GM23338 (cell line): Measurements from ENCODE around the gene DUSP10. TPM values are rescaled to one million over a fixed set of nuclear protein-coding genes. Genes with fewer than 3 reads are reported as not detected.
A peak's percentile ranks its signal among the peaks of the same experiment; 100 is the strongest.

Experiments used
- ATAC-seq: fragments of 200-7000 bp; cut with Tn5 transposase; 3 replicates; pipeline ENCODE4 v1.9.1; 2020
- DNase-seq: peaks from one replicate; pipeline ENCODE4 v3.0.0-alpha.2; 2015; ENCODE audit warnings: low spot score
- H2AFZ ChIP-seq: fragments of 200-600 bp; sonication (generic); 2 replicates; pipeline ENCODE4 v1.8.0; 2016; ENCODE audit warnings: antibody characterized with exemption, mild to moderate bottlenecking, moderate library complexity
- H3F3A ChIP-seq: fragments of 200-600 bp; sonication (generic); replicated peaks from 2 replicates; pipeline ENCODE4 v1.8.0; 2017; ENCODE audit warnings: antibody characterized with exemption, mixed run types, low read depth
- H3K27ac ChIP-seq: fragments of 200-600 bp; sonication (generic); 2 replicates; pipeline ENCODE4 v1.6.1; 2016; ENCODE audit warnings: low read depth
- H3K27me3 ChIP-seq: fragments of 200-600 bp; sonication (generic); 2 replicates; pipeline ENCODE4 v1.8.0; 2016; ENCODE audit warnings: mild to moderate bottlenecking, mixed run types, moderate library complexity; ENCODE audit not compliant: insufficient read depth
- H3K36me3 ChIP-seq: fragments of 200-600 bp; sonication (generic); 2 replicates; pipeline ENCODE4 v1.8.0; 2016; ENCODE audit warnings: mild to moderate bottlenecking; ENCODE audit not compliant: insufficient read depth
- H3K4me1 ChIP-seq: fragments of 200-600 bp; sonication (generic); 2 replicates; pipeline ENCODE4 v1.8.0; 2016; ENCODE audit warnings: mild to moderate bottlenecking, moderate library complexity; ENCODE audit not compliant: insufficient read depth
- H3K4me2 ChIP-seq: fragments of 200-600 bp; sonication (generic); 2 replicates; pipeline ENCODE4 v1.7.1; 2017; ENCODE audit warnings: mixed run types
- H3K4me3 ChIP-seq: fragments of 200-600 bp; sonication (generic); 2 replicates; pipeline ENCODE4 v1.6.1; 2016; ENCODE audit warnings: mixed run types
- H3K79me2 ChIP-seq: fragments of 200-600 bp; sonication (generic); replicated peaks from 2 replicates; pipeline ENCODE4 v1.8.0; 2017; ENCODE audit warnings: mild to moderate bottlenecking; ENCODE audit not compliant: insufficient read depth
- H3K9me2 ChIP-seq: fragments of 200-600 bp; sonication (generic); 2 replicates; pipeline ENCODE4 v1.8.0; 2017; ENCODE audit not compliant: insufficient read depth
- H4K20me1 ChIP-seq: fragments of 200-600 bp; sonication (generic); replicated peaks from 2 replicates; pipeline ENCODE4 v1.8.0; 2017; ENCODE audit warnings: mild to moderate bottlenecking; ENCODE audit not compliant: insufficient read depth
- H3K27ac Mint-ChIP-seq: 2 replicates; pipeline ENCODE4 v1.8.0; 2020; ENCODE audit warnings: inconsistent platforms, mild to moderate bottlenecking, moderate library complexity, mixed read lengths
- H3K27me3 Mint-ChIP-seq: 3 replicates; pipeline ENCODE4 v1.8.0; 2022; ENCODE audit warnings: low read depth, mild to moderate bottlenecking, moderate library complexity, mixed read lengths, inconsistent platforms; ENCODE audit not compliant: insufficient read depth, poor library complexity
- H3K36me3 Mint-ChIP-seq: 3 replicates; pipeline ENCODE4 v1.8.0; 2021; ENCODE audit warnings: low read depth, mild to moderate bottlenecking, inconsistent platforms, moderate library complexity, mixed read lengths
- H3K4me1 Mint-ChIP-seq: 3 replicates; pipeline ENCODE4 v1.8.0; 2020; ENCODE audit warnings: mild to moderate bottlenecking, inconsistent platforms, mixed read lengths
- H3K4me3 Mint-ChIP-seq: 3 replicates; pipeline ENCODE4 v1.8.0; 2021; ENCODE audit warnings: moderate library complexity, mild to moderate bottlenecking, inconsistent platforms, mixed read lengths
- H3K9me3 Mint-ChIP-seq: 3 replicates; pipeline ENCODE4 v1.8.0; 2020; ENCODE audit warnings: moderate library complexity, mild to moderate bottlenecking, inconsistent platforms, mixed read lengths
- CREB1 ChIP-seq: fragments of 250-450 bp; sonication (Bioruptor Pico); IDR thresholded peaks from 2 replicates; pipeline ENCODE4 v1.5.0; 2020; ENCODE audit warnings: low read depth, mild to moderate bottlenecking, moderate library complexity
- ETS1 ChIP-seq: IDR thresholded peaks from 2 replicates; pipeline ENCODE4 v1.6.1; 2016; ENCODE audit warnings: antibody characterized with exemption
- EZH2 ChIP-seq: fragments of 200-600 bp; sonication (generic); IDR thresholded peaks from one replicate; pipeline ENCODE4 v1.8.0; 2017; ENCODE audit warnings: antibody characterized with exemption, mild to moderate bottlenecking, low read depth; ENCODE audit not compliant: unreplicated experiment
- JUNB ChIP-seq: IDR thresholded peaks from one replicate; pipeline ENCODE4 v1.6.1; 2016; ENCODE audit warnings: antibody characterized with exemption; ENCODE audit not compliant: unreplicated experiment
- NANOG ChIP-seq: IDR thresholded peaks from 2 replicates; pipeline ENCODE4 v1.6.1; 2016; ENCODE audit warnings: antibody characterized with exemption, borderline replicate concordance
- REST ChIP-seq: IDR thresholded peaks from one replicate; pipeline ENCODE4 v1.6.1; 2018; ENCODE audit warnings: antibody characterized with exemption; ENCODE audit not compliant: unreplicated experiment
- STAT1 ChIP-seq: IDR thresholded peaks from one replicate; pipeline ENCODE4 v1.6.1; 2016; ENCODE audit warnings: antibody characterized with exemption; ENCODE audit not compliant: unreplicated experiment
- ZNF331 ChIP-seq: fragments of 250-450 bp; sonication (Bioruptor Pico); IDR thresholded peaks from 2 replicates; pipeline ENCODE4 v1.5.0; 2020; ENCODE audit warnings: low read depth, mild to moderate bottlenecking, moderate library complexity
- ZNF462 ChIP-seq: fragments of 250-450 bp; sonication (Bioruptor Pico); IDR thresholded peaks from 2 replicates; pipeline ENCODE4 v1.5.0; 2020; ENCODE audit warnings: mild to moderate bottlenecking, moderate library complexity
- polyA plus RNA-seq: library from polyadenylated mRNA; unstranded; fragments of >200 nt; fragmentation: Nextera tagmentation; extraction: Ambion mirVana; gene quantifications from 2 replicates; pipeline ENCODE4 v1.2.1, GENCODE V29; 2016
- total RNA-seq: library from RNA; depleted of rRNA; stranded (reverse); fragments of >200 nt; shearing (Covaris generic); gene quantifications from 2 replicates; pipeline ENCODE4 v1.2.3, GENCODE V29; 2014

The DUSP10 gene
- total and polyA plus RNA-seq, 2 experiments from 2014 or later, result 1.5 to 1.6 TPM

- Mint-ChIP-seq H3K4me3 (no peak overlapping the region), H3K9me3 (no peaks in the 10 kb centered on the region), H3K27me3 (peaks cover 10% of the 10 kb centered on the region), H3K27ac (no peak overlapping the region), H3K36me3 (no peaks in the 10 kb centered on the region), H3K4me1 (peaks cover 11% of the 10 kb centered on the region)
- 0 out of 2 replicates have a peak, but pooled peaks cover 6% of the 10 kb centered on the region for H3F3A ChIP-seq
- H3K36me3 ChIP-seq, result no peaks in the 10 kb centered on the region
- no peak for TF ChIP-seq JUNB
- TF ChIP-seq CREB1 (CRISPR knock-in tag), result no peak
- TF ChIP-seq ETS1, result no peak
- no peak for TF ChIP-seq EZH2
- no peak for TF ChIP-seq REST
- no peak for TF ChIP-seq ZNF462 (CRISPR knock-in tag)
- no peak for TF ChIP-seq STAT1
- no peak for TF ChIP-seq ZNF331
- no peak for TF ChIP-seq NANOG
- peaks cover 24% of the 10 kb centered on the region for H3K4me1 ChIP-seq
- DNase-seq (no peak), ATAC-seq (no peak)
- H3K79me2 ChIP-seq, result peaks cover 2% of the 10 kb centered on the region; the same call in 1 of the 2 replicates
- peak overlapping the region; percentile 77 for H3K4me2 ChIP-seq
- H3K27me3 ChIP-seq, result peaks cover 39% of the 10 kb centered on the region
- H2AFZ ChIP-seq, result no peak overlapping the region
- H3K27ac ChIP-seq, result no peak overlapping the region
- H3K9me2 ChIP-seq, result peaks cover 5% of the 10 kb centered on the region; the same call in 1 of the 2 replicates
- peak overlapping the region; percentile 61 for H3K4me3 ChIP-seq
- H4K20me1 ChIP-seq, result peaks cover 7% of the 10 kb centered on the region; the same call in 1 of the 2 replicates
These were observed 1.4 kb downstream of the DUSP10 start for GRCh38 chr1:221740369-221740992.
